Measurements from ENCODE around the gene ACKR2. TPM values are rescaled to one million over a fixed set of nuclear protein-coding genes. Genes with fewer than 3 reads are reported as not detected.
"Not testable (repeated sequence)": the region's sequence is repeated elsewhere in the genome, so short reads cannot be mapped to it uniquely, and the experiment has no call there.

ACKR2 gene
- polyA plus RNA-seq, 1 donor from 2014 or later, result not detected

GRCh38 chr3:42790714-42791229 lies 18.5 kb upstream of the ACKR2 start:
- no peak overlapping the region for H3K4me3 Mint-ChIP-seq

DNA sequence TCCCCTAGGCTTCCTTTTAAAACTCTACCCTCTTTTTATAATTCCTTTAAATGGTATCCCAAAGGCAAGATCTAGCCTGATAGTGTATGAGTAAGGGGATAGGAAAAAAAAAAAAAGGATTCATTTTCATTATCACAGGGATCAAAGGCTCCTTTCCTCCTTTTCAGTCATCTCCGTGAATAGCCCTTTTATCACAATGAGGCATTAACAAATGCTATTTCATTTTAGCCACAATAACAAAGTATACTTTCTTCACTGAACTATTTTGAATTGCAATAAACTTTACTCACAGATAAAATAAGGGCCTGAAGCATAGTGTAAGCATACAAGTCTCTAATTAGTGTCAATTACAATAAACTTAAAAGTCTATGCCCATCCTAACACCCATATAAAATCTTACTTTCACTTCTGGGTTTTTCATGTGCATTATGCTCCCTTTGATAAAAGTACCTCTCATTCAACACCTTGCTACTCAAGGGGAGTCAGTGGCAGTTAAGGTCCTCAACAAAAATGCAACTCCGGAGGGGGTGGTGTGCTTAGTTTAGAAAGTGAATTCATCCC lies 13.5 kb upstream of the ACKR2 start:
- Mint-ChIP-seq H3K4me1 (peaks cover 5 to 11% (median 10%) of the 10 kb centered on the region in 3 donors), H3K27ac (no peak overlapping the region), H3K4me3 (no peak overlapping the region), H3K27me3 (no peaks in the 10 kb centered on the region), H3K9me3 (no peaks in the 10 kb centered on the region), H3K36me3 (peaks cover 2% of the 10 kb centered on the region)

More at GRCh38 chr3:42790714-42791229, 18.5 kb upstream of the ACKR2 start:
- no peak overlapping the region for H3K27ac Mint-ChIP-seq
- H3K27me3 Mint-ChIP-seq, result no peaks in the 10 kb centered on the region
- H3K36me3 Mint-ChIP-seq, result peaks cover 6% of the 10 kb centered on the region
- H3K4me1 Mint-ChIP-seq, result peaks cover 0 to 7% (median 5%) of the 10 kb centered on the region in 3 donors
- H3K9me3 Mint-ChIP-seq, result no peaks in the 10 kb centered on the region

GRCh38 chr3:42796332-42796885 lies 12.8 kb upstream of the ACKR2 start:
- H3K27me3 Mint-ChIP-seq, result no peaks in the 10 kb centered on the region
- no peaks in the 10 kb centered on the region for H3K9me3 Mint-ChIP-seq
- H3K36me3 Mint-ChIP-seq, result peaks cover 2% of the 10 kb centered on the region
- no peak overlapping the region for H3K27ac Mint-ChIP-seq
- H3K4me3 Mint-ChIP-seq, result peak overlapping the region in 1 of 4 donors; percentile 53
- H3K4me1 Mint-ChIP-seq, result peaks cover 6 to 16% (median 13%) of the 10 kb centered on the region in 3 donors

DNA sequence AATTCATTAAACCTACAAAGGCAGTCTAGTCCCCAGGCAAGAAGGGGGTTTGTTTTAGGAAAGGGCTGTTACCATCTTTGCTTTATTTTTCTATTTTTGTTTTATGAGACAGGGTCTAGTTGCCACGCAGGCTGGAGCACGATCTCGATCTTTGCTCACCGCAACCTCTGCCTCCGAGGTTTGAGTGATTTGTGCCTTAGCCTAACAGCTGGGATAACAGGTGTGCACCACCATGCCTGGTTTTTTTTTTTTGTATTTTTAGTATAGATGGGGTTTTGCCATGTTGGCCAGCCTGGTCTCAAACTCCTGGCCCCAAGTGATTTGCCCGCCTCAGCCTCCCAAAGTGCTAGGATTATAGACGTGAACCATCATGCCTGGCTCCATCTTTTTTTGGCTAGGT lies 9.9 kb upstream of the ACKR2 start:
- Mint-ChIP-seq H3K4me3 (peak overlapping the region in 1 of 4 donors; percentile 4), H3K4me1 (peaks cover 21 to 32% (median 31%) of the 10 kb centered on the region in 3 donors), H3K27me3 (no peaks in the 10 kb centered on the region), H3K36me3 (no peaks in the 10 kb centered on the region), H3K9me3 (no peaks in the 10 kb centered on the region), H3K27ac (no peak overlapping the region)

DNA sequence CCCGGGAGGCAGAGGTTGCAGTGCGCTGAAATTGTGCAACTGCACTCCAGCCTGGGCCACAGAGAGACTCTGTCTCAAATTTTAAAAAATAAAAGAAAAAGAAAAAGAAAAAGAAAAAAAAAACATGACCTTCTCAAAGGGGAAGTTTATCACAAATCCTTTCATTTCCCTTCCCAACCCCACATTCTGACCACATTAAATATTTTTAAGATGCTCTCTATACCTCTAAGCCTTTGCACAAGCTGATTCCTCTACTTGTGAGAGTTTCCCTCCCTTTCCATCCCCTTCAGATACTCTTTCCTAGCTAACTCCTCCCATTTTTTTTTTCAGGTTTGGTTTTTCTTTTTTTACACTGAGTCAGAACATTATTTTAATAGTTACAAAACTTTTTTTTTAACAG lies 9.0 kb upstream of the ACKR2 start:
- H3K4me3 Mint-ChIP-seq, result no peak overlapping the region
- H3K27ac Mint-ChIP-seq, result peak overlapping the region in 1 of 3 donors; percentile 61

DNA sequence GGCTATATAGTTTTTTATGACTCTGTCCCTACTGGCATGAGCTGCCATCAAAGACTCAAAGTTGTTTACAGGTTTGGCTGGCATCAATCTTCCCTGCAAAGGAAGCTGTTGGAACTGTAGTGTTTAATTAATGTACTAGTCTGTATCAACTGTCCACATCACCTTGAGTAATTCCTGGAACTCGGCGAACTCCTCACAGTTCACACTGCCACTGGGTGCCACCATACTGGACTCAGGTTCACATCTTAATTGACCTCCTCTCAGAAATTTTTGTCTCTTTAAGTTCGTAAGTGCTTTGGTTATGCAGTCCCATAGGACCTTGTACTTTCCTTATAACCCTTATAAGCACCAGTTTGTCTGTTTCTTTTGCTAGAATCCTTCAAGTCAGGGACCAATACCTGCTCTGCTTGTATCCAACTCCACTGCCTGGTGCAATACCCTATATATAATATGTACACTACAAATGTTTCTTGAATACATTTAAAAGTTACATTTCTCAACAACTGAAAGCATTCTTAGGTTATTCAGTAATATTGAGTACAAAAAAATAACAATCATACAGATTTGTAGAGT lies 8.1 kb upstream of the ACKR2 start:
- Mint-ChIP-seq H3K27ac (no peak overlapping the region), H3K27me3 (peaks cover under 1% of the 10 kb centered on the region), H3K4me1 (peaks cover 26 to 36% (median 35%) of the 10 kb centered on the region in 3 donors), H3K9me3 (no peaks in the 10 kb centered on the region), H3K36me3 (no peaks in the 10 kb centered on the region), H3K4me3 (peak overlapping the region in 1 of 4 donors; percentile 12)

More for the DNA sequence above, 9.0 kb upstream of the ACKR2 start:
- H3K27me3 Mint-ChIP-seq, result no peaks in the 10 kb centered on the region
- H3K4me1 Mint-ChIP-seq, result peaks cover 25 to 36% (median 35%) of the 10 kb centered on the region in 3 donors
- H3K36me3 Mint-ChIP-seq, result no peaks in the 10 kb centered on the region
- H3K9me3 Mint-ChIP-seq, result no peaks in the 10 kb centered on the region

GRCh38 chr3:42801784-42802183 lies 7.5 kb upstream of the ACKR2 start:
- Mint-ChIP-seq H3K9me3 (no peaks in the 10 kb centered on the region), H3K27me3 (peaks cover 6% of the 10 kb centered on the region), H3K4me1 (peaks cover 26 to 36% (median 35%) of the 10 kb centered on the region in 3 donors), H3K36me3 (no peaks in the 10 kb centered on the region), H3K4me3 (peak overlapping the region in 1 of 4 donors; percentile 12), H3K27ac (no peak overlapping the region)

DNA sequence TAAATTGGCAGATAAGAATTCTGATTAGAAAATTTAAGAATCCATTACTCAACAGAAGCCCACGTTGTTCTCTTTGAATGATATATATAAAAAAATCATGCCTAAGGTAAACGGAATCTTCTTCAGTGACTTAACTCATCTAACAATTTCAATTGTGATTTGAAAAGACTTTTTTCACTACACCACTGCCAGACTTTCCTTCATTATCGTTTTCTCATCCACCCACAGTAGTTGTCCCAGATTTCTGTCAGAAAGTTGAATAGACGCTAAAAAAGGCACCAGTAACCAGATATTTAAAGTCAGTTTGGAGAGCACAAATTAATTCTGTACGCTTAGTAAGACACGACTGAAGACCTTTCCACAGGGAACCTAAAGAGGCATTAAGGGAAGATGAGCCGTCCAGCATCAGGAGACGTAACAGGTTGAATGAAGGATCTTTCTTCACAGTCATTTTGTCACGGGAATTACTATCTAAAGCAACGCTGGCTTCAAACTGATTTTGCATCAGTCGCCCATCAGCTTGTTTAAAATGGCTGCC lies 6.3 kb upstream of the ACKR2 start:
- Mint-ChIP-seq H3K27me3 (peaks cover 9% of the 10 kb centered on the region), H3K9me3 (no peaks in the 10 kb centered on the region), H3K36me3 (no peaks in the 10 kb centered on the region), H3K4me1 (peaks cover 26 to 36% (median 35%) of the 10 kb centered on the region in 3 donors), H3K4me3 (peak overlapping the region; percentile 92 to 99 (median 97)), H3K27ac (peak overlapping the region in 1 of 3 donors; percentile 95)

- Mint-ChIP-seq H3K4me3 (peak overlapping the region; percentile 92 to 99 (median 97)), H3K4me1 (peaks cover 26 to 36% (median 35%) of the 10 kb centered on the region in 3 donors), H3K27ac (peak overlapping the region; percentile 90 to 95 (median 91)), H3K36me3 (no peaks in the 10 kb centered on the region), H3K9me3 (no peaks in the 10 kb centered on the region), H3K27me3 (peaks cover 9% of the 10 kb centered on the region)
Measured at GRCh38 chr3:42803414-42804105, 5.7 kb upstream of the ACKR2 start.

GRCh38 chr3:42804106-42804830 lies 5.0 kb upstream of the ACKR2 start, which contains the start of gene HIGD1A:
Gene HIGD1A (minus strand): TSS chr3:42804490. CDS start chr3:42794253, 10,237 bp downstream.
- Mint-ChIP-seq H3K27me3 (peaks cover 9% of the 10 kb centered on the region), H3K9me3 (no peaks in the 10 kb centered on the region), H3K27ac (peak within 1 kb of the TSS; percentile 90 to 95 (median 91)), H3K36me3 (no peaks in the 10 kb centered on the region), H3K4me1 (peaks cover 26 to 36% (median 34%) of the 10 kb centered on the region in 3 donors), H3K4me3 (peak within 1 kb of the TSS; percentile 92 to 99 (median 97))

DNA sequence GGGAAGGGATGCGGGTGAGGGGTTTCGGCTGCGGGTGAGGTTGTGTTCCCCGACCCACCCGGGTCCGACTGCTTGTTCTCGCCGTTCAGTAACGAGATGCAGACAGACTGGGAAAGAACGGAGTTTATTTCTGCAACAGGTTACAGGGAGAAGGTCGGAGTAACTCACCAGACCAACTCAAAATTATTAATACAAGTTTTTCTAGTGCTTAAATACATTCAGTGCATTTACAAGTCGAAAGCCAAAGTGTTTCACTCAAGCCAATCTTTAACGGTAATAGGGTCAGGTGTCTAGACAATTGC lies 4.5 kb upstream of the ACKR2 start:
- H3K9me3 Mint-ChIP-seq, result no peaks in the 10 kb centered on the region
- no peaks in the 10 kb centered on the region for H3K36me3 Mint-ChIP-seq
- H3K27me3 Mint-ChIP-seq, result peaks cover 9% of the 10 kb centered on the region
- peaks cover 23 to 36% (median 29%) of the 10 kb centered on the region in 3 donors for H3K4me1 Mint-ChIP-seq
- H3K4me3 Mint-ChIP-seq, result peak overlapping the region; percentile 92 to 99 (median 97)
- H3K27ac Mint-ChIP-seq, result peak overlapping the region; percentile 64 to 95 (median 90)

DNA sequence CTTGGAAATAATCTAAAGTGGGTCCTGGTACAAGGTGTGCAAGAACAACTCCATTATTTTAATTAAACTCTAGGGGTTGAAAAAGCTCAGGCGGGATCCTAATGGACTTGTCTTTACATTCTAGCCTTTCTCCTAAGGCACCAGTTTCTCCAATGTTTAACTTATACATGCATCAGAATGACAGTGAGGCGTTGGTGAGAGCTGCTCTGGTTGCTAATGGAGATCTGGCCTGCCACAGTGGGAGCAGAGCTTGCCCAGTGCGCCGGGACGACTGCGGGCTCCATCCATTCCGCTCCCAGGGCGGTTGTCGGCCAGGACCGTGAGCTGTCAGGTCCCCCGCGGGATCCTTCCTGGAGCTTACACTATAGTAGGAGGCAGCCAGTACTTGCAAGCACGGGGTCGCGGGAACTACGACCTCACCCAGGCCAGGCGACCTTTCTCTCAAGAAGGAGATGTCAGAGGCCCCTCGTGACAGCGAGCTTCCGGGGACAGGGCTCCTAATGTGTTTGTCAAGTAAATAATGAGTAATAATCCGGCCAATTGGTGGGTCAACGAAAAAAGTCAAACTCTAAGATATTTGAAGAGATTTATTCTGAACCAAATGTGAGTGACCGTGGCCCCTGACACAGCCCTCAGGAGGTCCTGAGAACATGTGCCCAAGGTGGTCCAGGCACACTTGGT lies 4.0 kb upstream of the ACKR2 start:
- Mint-ChIP-seq H3K27ac (peak overlapping the region in 1 of 3 donors; percentile 90), H3K27me3 (peaks cover 9% of the 10 kb centered on the region), H3K36me3 (no peaks in the 10 kb centered on the region), H3K9me3 (no peaks in the 10 kb centered on the region), H3K4me3 (peak overlapping the region; percentile 92 to 99 (median 97)), H3K4me1 (peaks cover 23 to 34% (median 28%) of the 10 kb centered on the region in 3 donors)

DNA sequence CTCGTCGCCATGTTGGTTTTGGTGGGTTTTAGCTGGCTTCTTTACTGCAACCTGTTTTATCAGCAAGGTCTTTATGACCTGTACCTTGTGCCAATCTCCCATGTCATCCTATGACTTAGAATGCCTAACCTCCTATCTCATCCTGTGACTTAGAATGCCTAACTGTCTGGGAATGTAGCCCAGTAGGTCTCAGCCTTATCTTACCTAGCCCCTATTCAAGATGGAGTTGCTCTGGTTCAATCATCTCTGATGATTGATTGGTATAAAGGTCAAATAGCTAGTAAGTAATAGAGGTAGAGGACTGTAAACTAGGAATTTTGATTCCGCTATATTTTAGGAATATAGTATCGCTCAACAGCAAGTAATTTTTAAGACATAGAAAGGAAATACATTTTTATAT lies 1.3 kb upstream of the ACKR2 start:
- peak overlapping the region in 1 of 4 donors; percentile 2 for H3K4me3 Mint-ChIP-seq
- H3K27me3 Mint-ChIP-seq, result peaks cover 9% of the 10 kb centered on the region
- H3K9me3 Mint-ChIP-seq, result no peaks in the 10 kb centered on the region
- peaks cover 13 to 18% (median 15%) of the 10 kb centered on the region in 3 donors for H3K4me1 Mint-ChIP-seq
- H3K36me3 Mint-ChIP-seq, result no peaks in the 10 kb centered on the region
- no peak overlapping the region for H3K27ac Mint-ChIP-seq

DNA sequence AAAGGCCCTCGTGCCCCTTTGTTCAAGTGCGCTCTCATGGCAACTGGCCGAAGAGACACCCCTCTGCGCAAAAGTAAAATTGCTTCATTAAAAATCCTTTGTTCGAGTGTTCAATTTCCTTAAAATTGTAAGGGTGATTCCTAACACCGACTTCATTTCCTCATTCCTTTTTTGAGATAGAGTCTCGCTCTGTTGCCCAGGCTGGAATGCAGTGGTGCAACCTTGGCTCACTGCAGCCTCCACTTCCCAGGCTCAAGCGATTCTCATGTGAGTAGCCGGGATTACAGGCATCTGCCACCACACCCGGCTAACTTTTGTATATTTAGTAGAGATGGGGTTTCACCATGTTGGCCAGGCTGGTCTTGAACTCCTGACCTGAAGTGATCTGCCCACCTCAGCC lies 1.5 kb downstream of the ACKR2 start:
- not testable (repeated sequence) for H3K36me3 Mint-ChIP-seq, H3K4me3 Mint-ChIP-seq, H3K4me1 Mint-ChIP-seq, H3K9me3 Mint-ChIP-seq, H3K27ac Mint-ChIP-seq
- H3K27me3 Mint-ChIP-seq, result peaks cover 10% of the 10 kb centered on the region
